Esophagus muscularis mucosa (tissue), 2 donors: ENCODE measurements around the gene SPAG4.

ENCODE experiments used
- POLR2A ChIP-seq: fragments of 450-650 bp; IDR thresholded peaks from one replicate; pipeline ENCODE4 v1.6.1; 2017; ENCODE audit warnings: antibody characterized with exemption, moderate library complexity, mild to moderate bottlenecking, low read depth
- POLR2AphosphoS5 ChIP-seq, 2 donors: sonication (generic); formaldehyde crosslinking; IDR thresholded peaks; one replicate each; pipeline ENCODE4 v1.6.1; 2017; ENCODE audit warnings: antibody characterized with exemption in 2 of 2

GRCh38 chr20:35597186-35597585 is 18.4 kb upstream of the SPAG4 start:
- TF ChIP-seq POLR2AphosphoS5 (IDR thresholded peaks at IDR 0.05) (no peak), POLR2A (no peak)
